ENCODE measurements around the gene ACTL6B. TPM values are rescaled to one million over a fixed set of nuclear protein-coding genes. Genes with fewer than 3 reads are reported as not detected.

Gene ACTL6B
- total RNA-seq, 1 experiment from 2014 or later: 1.3 TPM

DNA sequence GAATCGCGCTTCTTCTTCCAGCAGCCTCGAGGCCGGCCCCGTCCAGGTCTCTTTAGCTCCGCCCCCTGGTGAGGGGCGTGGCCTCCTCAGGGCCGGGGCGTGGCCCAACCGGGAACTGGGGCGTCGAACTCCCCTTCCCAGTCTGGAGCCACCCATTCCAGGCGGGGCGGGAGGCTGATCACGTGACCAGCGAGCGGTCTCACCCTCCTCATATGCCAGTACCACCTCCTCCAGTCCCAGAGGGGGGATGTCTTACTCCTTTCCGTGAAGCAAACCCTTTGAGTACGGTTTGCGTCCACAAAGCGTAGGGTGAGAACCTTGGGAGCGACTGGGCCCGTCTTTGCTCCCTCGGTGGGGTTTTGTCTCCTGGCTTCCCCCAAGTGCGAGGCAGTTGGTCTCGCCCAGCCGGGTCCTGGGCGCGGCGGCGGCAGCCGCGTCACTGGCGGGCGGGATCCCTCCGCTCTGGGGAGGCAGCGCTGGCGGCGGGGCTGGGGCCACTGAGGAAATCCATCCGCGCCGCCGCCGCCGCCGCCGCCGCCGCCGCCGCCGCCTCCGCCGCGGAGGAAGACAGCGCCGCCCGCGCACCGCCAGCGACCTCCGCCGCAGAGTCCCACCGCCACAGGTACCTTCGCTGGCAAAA, 17.2 kb upstream of the ACTL6B start, which contains the start of gene GNB2 (continued):
- no peak for TF ChIP-seq ATF6 (CRISPR knock-in tag; IDR thresholded peaks at IDR 0.05)
- no peak for TF ChIP-seq ZNF263 (CRISPR knock-in tag; IDR thresholded peaks at IDR 0.05; ENCODE audit: low read depth)
- no peak for TF ChIP-seq ZNF396 (CRISPR knock-in tag; IDR thresholded peaks at IDR 0.05; ENCODE audit: borderline replicate concordance)

GRCh38 chr7:100671353-100672327, 15.4 kb upstream of the ACTL6B start:
- no peak for TF ChIP-seq ESRRA (CRISPR knock-in tag; IDR thresholded peaks at IDR 0.05; ENCODE audit: borderline replicate concordance)
- TF ChIP-seq JAZF1 (CRISPR knock-in tag; IDR thresholded peaks at IDR 0.05): no peak
- no peak for TF ChIP-seq MXD4 (CRISPR knock-in tag; IDR thresholded peaks at IDR 0.05; ENCODE audit: borderline replicate concordance)
- TF ChIP-seq MYBL2 (CRISPR knock-in tag; IDR thresholded peaks at IDR 0.05): no peak
- no peak for TF ChIP-seq NR1H2 (CRISPR knock-in tag; IDR thresholded peaks at IDR 0.05)
- no peak for TF ChIP-seq ZNF263 (CRISPR knock-in tag; IDR thresholded peaks at IDR 0.05; ENCODE audit: low read depth)
- no peak for TF ChIP-seq CREM (CRISPR knock-in tag; IDR thresholded peaks at IDR 0.05)
- TF ChIP-seq, protein P1, sequence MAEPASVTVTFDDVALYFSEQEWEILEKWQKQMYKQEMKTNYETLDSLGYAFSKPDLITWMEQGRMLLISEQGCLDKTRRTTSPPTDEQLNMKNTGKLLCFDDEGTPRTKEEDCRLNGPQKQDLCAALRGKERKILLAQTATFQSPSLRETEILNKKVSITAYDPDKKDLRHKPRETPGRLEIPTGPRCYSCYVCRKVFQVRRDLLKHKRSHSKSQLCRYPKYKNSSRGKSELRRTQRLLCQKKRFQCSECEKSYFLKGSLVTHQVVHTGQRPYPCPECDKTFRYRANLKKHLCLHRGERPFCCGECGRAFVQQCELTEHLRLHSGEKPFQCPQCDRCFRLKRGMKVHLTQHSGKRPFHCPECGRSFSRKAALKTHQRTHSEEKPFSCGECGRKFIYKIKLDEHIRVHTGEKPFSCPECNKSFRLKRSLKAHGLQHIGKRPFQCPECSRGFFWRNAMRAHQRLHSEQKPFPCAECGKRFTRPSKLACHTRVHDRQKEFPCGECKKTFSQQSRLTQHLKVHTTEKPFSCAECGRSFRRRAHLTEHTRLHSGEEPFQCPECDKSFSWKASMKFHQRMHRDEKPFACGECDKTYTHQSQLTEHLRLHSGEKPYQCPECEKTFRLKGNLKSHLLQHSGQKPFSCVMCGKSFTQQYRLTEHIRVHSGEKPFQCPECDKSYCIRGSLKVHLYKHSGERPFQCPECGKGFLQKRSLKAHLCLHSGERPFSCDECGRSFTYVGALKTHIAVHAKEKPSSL (CRISPR knock-in tag; conservative IDR thresholded peaks at IDR 0.05): no peak
- TF ChIP-seq EMX1 (CRISPR knock-in tag; IDR thresholded peaks at IDR 0.05): no peak
- no peak for TF ChIP-seq RORB (CRISPR knock-in tag; IDR thresholded peaks at IDR 0.05)
- Mint-ChIP-seq H3K4me1 (peaks cover 4% of the 10 kb centered on the region), H3K9me3 (peaks cover 3% of the 10 kb centered on the region; the same call in 1 of the 2 replicates), H3K27ac (no peak overlapping the region), H3K4me3 (no peak overlapping the region), H3K27me3 (ENCODE audit: low read depth) (peaks cover 47% of the 10 kb centered on the region), H3K36me3 (no peaks in the 10 kb centered on the region; the same call in 1 of the 2 replicates)
- POLR2A ChIA-PET: no interaction called here
- ATAC-seq (no peak), DNase-seq (ENCODE audit: low spot score) (no peak)
- CTCF ChIA-PET: interaction anchor here (1.1 to 2.1 kb wide), 3 partner anchors 38 to 59 kb away, joined by 3 to 12 read pairs (median 6); partner anchors contain the start of gene MOSPD3

DNA sequence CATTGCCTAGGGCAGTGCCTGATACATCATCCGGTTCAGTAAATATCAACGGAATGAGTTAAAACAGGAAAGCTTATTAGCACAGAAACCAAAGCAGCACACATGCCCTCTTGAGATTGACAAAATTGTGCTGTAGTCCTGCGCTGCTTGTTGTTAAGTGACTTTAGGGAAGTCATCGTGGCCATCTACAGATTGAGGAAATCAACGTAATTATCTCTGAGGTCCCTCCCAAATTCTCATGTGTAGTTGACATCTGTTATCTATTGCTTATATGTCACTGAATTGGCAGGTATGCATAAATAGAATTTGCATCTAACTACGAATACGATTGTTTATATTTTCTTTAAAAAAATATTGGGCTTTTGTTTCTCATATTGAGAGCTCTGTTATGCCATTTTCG, 13.8 kb upstream of the ACTL6B start:
- no peak overlapping the region for H3K4me3 Mint-ChIP-seq
- H3K9me3 Mint-ChIP-seq: peaks cover 3% of the 10 kb centered on the region; the same call in 1 of the 2 replicates
- H3K36me3 Mint-ChIP-seq: no peaks in the 10 kb centered on the region
- ATAC-seq: no peak
- H3K27ac Mint-ChIP-seq: no peak overlapping the region
- no peak for DNase-seq (ENCODE audit: low spot score)
- ChIA-PET POLR2A (interaction anchor here (0.5 kb wide), 1 partner anchor 159 kb away, joined by 5 read pairs; no protein-coding TSS in a partner anchor), CTCF (interaction anchor here (0.7 to 2.1 kb wide), 3 partner anchors 36 to 58 kb away, joined by 3 to 6 read pairs (median 4); partner anchors contain the start of gene MOSPD3)
- no peaks in the 10 kb centered on the region; the same call in 1 of the 2 replicates for H3K4me1 Mint-ChIP-seq
- peaks cover 60% of the 10 kb centered on the region for H3K27me3 Mint-ChIP-seq (ENCODE audit: low read depth)
- TF ChIP-seq TP53 (CRISPR knock-in tag; IDR thresholded peaks at IDR 0.05) (no peak), CDX4 (CRISPR knock-in tag; IDR thresholded peaks at IDR 0.05; ENCODE audit: borderline replicate concordance) (no peak), ZNF416 (CRISPR knock-in tag; IDR thresholded peaks at IDR 0.05) (no peak), TEAD1 (CRISPR knock-in tag; IDR thresholded peaks at IDR 0.05) (no peak), GTF2I (CRISPR knock-in tag; conservative IDR thresholded peaks at IDR 0.05) (no peak), ZNF671 (CRISPR knock-in tag; IDR thresholded peaks at IDR 0.05) (no peak), TEAD4 (CRISPR knock-in tag; IDR thresholded peaks at IDR 0.05) (no peak), ZBTB21 (CRISPR knock-in tag; IDR thresholded peaks at IDR 0.05; ENCODE audit: borderline replicate concordance) (no peak), ESRRA (CRISPR knock-in tag; IDR thresholded peaks at IDR 0.05; ENCODE audit: borderline replicate concordance) (no peak), MYBL2 (CRISPR knock-in tag; IDR thresholded peaks at IDR 0.05) (no peak), ZNF396 (CRISPR knock-in tag; IDR thresholded peaks at IDR 0.05; ENCODE audit: borderline replicate concordance) (no peak), PREB (CRISPR knock-in tag; IDR thresholded peaks at IDR 0.05; ENCODE audit: borderline replicate concordance) (no peak)
- TF ChIP-seq, protein P2, sequence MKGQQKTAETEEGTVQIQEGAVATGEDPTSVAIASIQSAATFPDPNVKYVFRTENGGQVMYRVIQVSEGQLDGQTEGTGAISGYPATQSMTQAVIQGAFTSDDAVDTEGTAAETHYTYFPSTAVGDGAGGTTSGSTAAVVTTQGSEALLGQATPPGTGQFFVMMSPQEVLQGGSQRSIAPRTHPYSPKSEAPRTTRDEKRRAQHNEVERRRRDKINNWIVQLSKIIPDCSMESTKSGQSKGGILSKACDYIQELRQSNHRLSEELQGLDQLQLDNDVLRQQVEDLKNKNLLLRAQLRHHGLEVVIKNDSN (CRISPR knock-in tag; IDR thresholded peaks at IDR 0.05): no peak
- TF ChIP-seq, protein P3, sequence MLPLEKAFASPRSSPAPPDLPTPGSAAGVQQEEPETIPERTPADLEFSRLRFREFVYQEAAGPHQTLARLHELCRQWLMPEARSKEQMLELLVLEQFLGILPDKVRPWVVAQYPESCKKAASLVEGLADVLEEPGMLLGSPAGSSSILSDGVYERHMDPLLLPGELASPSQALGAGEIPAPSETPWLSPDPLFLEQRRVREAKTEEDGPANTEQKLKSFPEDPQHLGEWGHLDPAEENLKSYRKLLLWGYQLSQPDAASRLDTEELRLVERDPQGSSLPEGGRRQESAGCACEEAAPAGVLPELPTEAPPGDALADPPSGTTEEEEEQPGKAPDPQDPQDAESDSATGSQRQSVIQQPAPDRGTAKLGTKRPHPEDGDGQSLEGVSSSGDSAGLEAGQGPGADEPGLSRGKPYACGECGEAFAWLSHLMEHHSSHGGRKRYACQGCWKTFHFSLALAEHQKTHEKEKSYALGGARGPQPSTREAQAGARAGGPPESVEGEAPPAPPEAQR (CRISPR knock-in tag; IDR thresholded peaks at IDR 0.05): no peak
